Activated T-helper 2 cell treated with anti-CD3 and anti-CD28 coated beads, Interferon-gamma antibody, Interleukin-2, Interleukin-4, amounts not matched to agents 10 μg/mL and 5 μg/mL and 100 μg/mL, durations not matched to agents 14 hours and 24 hours and 36 hours (primary cell): Measurements from ENCODE around the gene CPA5. TPM values are rescaled to one million over a fixed set of nuclear protein-coding genes. Genes with fewer than 3 reads are reported as not detected.

ENCODE experiments used
- DNase-seq: peaks from one replicate; pipeline ENCODE4 v3.0.0; 2021; ENCODE audit warnings: low spot score
- H3K27ac Mint-ChIP-seq: one replicate; pipeline ENCODE4 v1.8.0; 2021; ENCODE audit warnings: mixed read lengths
- H3K27me3 Mint-ChIP-seq: one replicate; pipeline ENCODE4 v1.8.0; 2021; ENCODE audit warnings: low read depth, mixed read lengths
- H3K36me3 Mint-ChIP-seq: one replicate; pipeline ENCODE4 v1.8.0; 2021; ENCODE audit warnings: low read depth, mixed read lengths
- H3K4me1 Mint-ChIP-seq: one replicate; pipeline ENCODE4 v1.8.0; 2021; ENCODE audit warnings: low read depth, mixed read lengths
- H3K4me3 Mint-ChIP-seq: one replicate; pipeline ENCODE4 v1.8.0; 2021; ENCODE audit warnings: low read depth, mild to moderate bottlenecking, moderate library complexity, mixed read lengths
- H3K9me3 Mint-ChIP-seq: one replicate; pipeline ENCODE4 v1.8.0; 2021; ENCODE audit warnings: mixed read lengths
- intact Hi-C: fragments of 100-400 bp; cut with micrococcal nuclease; formaldehyde crosslinking; loops from one replicate; pipeline ENCODE4 v1.15.1; 2023
- total RNA-seq: library from RNA; stranded (reverse); gene quantifications from 2 replicates; pipeline ENCODE4 v1.2.3, GENCODE V29; 2022

CPA5 gene
- total RNA-seq, 1 donor from 2014 or later = 0.66 TPM

DNA sequence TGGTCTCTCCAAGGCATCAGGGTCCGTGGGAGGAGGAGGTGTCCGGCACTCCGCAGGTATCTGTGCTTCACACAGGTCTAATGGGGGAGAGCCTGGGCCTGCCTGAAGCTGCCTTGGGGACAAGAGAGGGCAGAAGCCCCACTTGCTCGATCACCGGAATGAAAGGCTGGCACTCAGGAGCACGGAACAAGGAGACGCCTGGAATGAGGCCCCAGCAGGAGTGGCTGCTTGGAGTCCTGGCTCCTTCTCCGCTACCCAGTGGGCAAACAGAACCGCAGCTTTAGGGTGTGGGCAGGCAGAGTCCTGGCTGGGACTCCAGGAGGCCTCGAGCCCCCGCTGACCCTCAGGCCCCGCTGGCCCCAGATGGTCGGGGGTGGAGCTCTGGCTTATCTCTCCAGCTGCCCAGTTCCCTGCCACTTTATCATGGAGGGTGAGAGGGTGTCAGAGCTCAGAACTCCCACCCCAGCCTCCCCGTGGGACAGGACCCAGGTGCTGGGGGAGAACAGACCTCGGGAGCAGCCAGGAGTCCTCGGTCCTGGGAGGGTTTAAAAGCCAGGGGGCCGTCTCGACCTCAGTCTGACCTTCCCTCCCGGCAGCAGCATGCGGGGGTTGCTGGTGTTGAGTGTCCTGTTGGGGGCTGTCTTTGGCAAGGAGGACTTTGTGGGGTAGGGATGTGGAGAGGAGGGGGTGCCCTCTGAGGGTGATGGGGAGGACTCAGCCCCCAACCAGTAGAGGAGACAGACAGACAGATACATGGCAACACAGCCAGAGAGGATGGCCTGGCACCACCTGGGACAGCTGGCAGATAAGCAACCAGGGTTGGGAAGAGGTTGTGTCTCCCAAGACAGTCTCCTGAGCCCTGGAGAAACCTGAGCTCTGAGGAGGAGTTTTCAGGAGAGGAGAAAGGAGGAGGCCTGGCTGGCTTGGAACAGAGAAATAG, 35.6 kb downstream of the CPA5 start, which contains the start of gene CPA1:
CPA1 (plus strand) TSS at position 574 of the 940 bp plus-strand sequence; CDS start at position 601, 27 bp downstream.
- Mint-ChIP-seq H3K36me3 (no peaks in the 10 kb centered on the region), H3K9me3 (peaks cover 8% of the 10 kb centered on the region), H3K4me1 (no peaks in the 10 kb centered on the region)

DNA sequence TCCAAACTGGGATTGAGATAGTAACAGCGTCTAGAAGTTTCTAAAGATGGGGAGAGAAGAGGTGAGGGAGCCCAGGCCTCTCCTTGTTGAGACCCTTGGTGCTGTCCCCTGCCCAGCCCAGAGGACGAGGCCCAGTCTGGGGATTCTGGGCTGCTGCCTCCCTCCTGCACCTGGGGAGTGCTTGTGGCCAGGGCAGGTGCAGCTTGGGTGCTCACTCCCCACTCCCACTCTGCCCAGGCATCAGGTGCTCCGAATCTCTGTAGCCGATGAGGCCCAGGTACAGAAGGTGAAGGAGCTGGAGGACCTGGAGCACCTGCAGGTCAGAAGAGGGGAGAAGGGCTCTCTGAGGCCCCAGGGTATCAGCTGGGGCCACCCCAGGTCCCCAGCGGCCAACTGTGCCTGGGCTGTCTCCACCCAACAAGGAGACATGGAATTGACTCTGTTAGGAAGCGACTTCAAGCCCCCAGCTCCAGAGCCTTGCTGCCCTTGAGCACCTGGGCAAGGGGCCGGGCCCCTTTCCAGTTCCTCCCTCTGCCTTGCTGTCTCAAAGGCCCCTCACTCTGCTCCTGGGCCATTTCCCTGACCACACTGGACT, 36.3 kb downstream of the CPA5 start:
- no peaks in the 10 kb centered on the region for H3K4me1 Mint-ChIP-seq
- intact Hi-C loops = no loop called here
- no peak overlapping the region for H3K4me3 Mint-ChIP-seq
- no peaks in the 10 kb centered on the region for H3K36me3 Mint-ChIP-seq
- no peaks in the 10 kb centered on the region for H3K27me3 Mint-ChIP-seq
- no peak for DNase-seq
- peaks cover 8% of the 10 kb centered on the region for H3K9me3 Mint-ChIP-seq
- no peak overlapping the region for H3K27ac Mint-ChIP-seq

More for the DNA sequence above, 35.6 kb downstream of the CPA5 start, which contains the start of gene CPA1:
- no peak for DNase-seq
- intact Hi-C loops = no loop called here
- Mint-ChIP-seq H3K4me3 (no peak within 1 kb of the TSS), H3K27ac (no peak within 1 kb of the TSS), H3K27me3 (no peaks in the 10 kb centered on the region)

- Mint-ChIP-seq H3K9me3 (peaks cover under 1% of the 10 kb centered on the region), H3K4me3 (no peak overlapping the region), H3K4me1 (no peaks in the 10 kb centered on the region), H3K27ac (no peak overlapping the region), H3K27me3 (no peaks in the 10 kb centered on the region), H3K36me3 (no peaks in the 10 kb centered on the region)
- DNase-seq = no peak
- intact Hi-C loops = no loop called here
These were observed 37.1 kb downstream of the CPA5 start for GRCh38 chr7:130381468-130382312.

DNA sequence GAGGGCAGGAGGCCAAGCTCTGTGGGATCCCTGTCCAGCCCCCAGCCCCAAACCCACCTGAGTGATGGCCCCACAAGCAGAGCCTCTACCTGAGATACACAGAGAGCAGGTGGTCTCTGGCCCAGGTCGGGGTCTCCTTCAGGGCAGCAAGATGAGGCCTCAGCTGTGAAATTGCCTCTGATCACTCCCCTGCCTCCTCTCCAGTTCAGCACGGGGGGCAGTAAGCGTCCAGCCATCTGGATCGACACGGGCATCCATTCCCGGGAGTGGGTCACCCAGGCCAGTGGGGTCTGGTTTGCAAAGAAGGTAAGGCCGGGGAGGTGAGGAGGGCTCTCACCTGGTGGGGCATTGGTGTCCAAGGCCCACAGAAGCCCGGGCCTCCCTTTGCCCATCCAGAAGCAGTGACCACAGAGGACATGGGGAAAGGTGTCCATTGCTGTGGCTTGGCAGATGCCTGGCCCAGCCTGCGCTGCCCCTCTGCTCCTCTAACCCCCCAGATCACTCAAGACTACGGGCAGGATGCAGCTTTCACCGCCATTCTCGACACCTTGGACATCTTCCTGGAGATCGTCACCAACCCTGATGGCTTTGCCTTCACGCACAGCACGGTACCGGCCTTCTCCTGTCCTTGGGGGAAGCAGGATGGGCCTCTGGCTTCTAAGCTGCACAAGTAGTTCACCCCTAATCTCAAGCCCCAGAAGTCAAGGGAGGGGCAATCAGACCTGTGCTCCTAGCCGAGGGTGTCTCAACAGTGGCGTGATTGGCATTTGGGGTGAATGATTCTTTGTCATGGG, 38.8 kb downstream of the CPA5 start:
- DNase-seq = no peak
- no peaks in the 10 kb centered on the region for H3K27me3 Mint-ChIP-seq
- H3K4me1 Mint-ChIP-seq = no peaks in the 10 kb centered on the region
- H3K27ac Mint-ChIP-seq = no peak overlapping the region
- no peaks in the 10 kb centered on the region for H3K9me3 Mint-ChIP-seq
- intact Hi-C loops = no loop called here
- no peaks in the 10 kb centered on the region for H3K36me3 Mint-ChIP-seq
- H3K4me3 Mint-ChIP-seq = no peak overlapping the region

DNA sequence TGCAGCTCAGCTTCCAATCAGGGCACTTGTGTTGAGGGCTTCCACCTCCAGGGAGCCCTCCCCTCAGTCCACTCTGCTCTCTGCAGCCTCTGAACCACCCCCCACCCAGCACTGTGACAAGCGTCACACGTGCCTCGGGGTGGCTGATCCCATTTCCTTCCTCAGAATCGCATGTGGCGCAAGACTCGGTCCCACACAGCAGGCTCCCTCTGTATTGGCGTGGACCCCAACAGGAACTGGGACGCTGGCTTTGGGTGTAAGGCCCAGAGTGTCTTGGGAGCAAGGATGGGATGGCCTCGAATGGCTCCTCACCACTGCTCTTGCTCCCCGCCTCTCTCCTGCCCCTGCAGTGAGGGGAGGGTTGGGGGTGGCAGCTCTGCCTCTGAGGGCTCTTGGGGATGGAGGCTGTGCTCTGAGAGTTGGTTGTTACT, 39.8 kb downstream of the CPA5 start:
- intact Hi-C loops = no loop called here
- H3K36me3 Mint-ChIP-seq = no peaks in the 10 kb centered on the region
- no peaks in the 10 kb centered on the region for H3K27me3 Mint-ChIP-seq
- H3K27ac Mint-ChIP-seq = no peak overlapping the region
- no peak overlapping the region for H3K4me3 Mint-ChIP-seq
- no peak for DNase-seq
- H3K4me1 Mint-ChIP-seq = no peaks in the 10 kb centered on the region
- H3K9me3 Mint-ChIP-seq = no peaks in the 10 kb centered on the region

- Mint-ChIP-seq H3K4me3 (no peak overlapping the region), H3K27ac (no peak overlapping the region), H3K36me3 (no peaks in the 10 kb centered on the region), H3K9me3 (no peaks in the 10 kb centered on the region), H3K27me3 (no peaks in the 10 kb centered on the region), H3K4me1 (no peaks in the 10 kb centered on the region)
- intact Hi-C loops = no loop called here
- no peak for DNase-seq
These were observed 40.4 kb downstream of the CPA5 start for GRCh38 chr7:130384841-130385599.

DNA sequence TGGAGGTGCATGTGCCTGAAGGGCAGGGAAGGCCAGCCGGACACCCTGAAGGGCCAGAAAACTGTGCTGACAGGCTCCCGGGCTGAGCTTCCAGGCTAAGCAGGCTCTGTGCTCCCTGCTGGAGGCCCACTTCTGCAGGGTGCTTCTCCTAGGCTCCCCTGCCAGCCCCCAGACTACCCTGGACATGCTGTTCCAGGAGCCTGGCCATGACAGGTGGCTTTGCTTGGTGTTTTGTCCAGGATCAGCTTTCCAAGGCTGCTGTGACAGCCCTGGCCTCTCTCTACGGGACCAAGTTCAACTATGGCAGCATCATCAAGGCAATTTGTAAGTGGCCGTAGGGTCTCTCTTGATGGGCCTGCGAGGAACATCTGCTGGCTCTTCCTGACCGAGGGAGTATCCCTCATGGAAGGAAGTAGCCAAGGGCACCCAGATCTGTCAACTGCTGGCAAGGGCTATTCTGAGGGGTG, 41.0 kb downstream of the CPA5 start:
- Mint-ChIP-seq H3K4me1 (no peaks in the 10 kb centered on the region), H3K27ac (no peak overlapping the region), H3K4me3 (no peak overlapping the region), H3K36me3 (no peaks in the 10 kb centered on the region), H3K27me3 (no peaks in the 10 kb centered on the region), H3K9me3 (no peaks in the 10 kb centered on the region)
- no peak for DNase-seq
- intact Hi-C loops = no loop called here

GRCh38 chr7:130386876-130387275, 42.3 kb downstream of the CPA5 start:
- intact Hi-C loops = no loop called here
- Mint-ChIP-seq H3K27ac (no peak overlapping the region), H3K36me3 (no peaks in the 10 kb centered on the region), H3K27me3 (no peaks in the 10 kb centered on the region), H3K9me3 (no peaks in the 10 kb centered on the region), H3K4me1 (no peaks in the 10 kb centered on the region), H3K4me3 (no peak overlapping the region)
- no peak for DNase-seq

DNA sequence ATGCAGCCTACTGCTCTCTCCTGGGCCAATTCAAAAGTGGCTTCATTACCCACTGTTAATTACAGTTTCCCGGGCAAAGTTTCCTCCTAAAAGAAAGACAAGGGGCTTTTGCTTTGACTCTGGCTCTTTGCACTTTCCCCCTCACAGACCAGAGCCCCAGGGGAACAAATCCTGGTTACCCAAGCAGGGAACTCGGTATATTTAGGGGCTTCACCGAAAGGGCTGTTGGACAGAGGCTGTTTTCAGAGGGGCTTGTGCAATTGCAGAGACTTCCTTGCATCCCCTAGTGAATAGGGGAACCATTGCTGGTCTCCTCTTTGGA, 42.7 kb downstream of the CPA5 start:
- Mint-ChIP-seq H3K27ac (no peak overlapping the region), H3K36me3 (no peaks in the 10 kb centered on the region), H3K4me3 (no peak overlapping the region), H3K9me3 (no peaks in the 10 kb centered on the region), H3K4me1 (no peaks in the 10 kb centered on the region), H3K27me3 (no peaks in the 10 kb centered on the region)
- no peak for DNase-seq
- intact Hi-C loops = no loop called here

GRCh38 chr7:130387628-130388403, 43.2 kb downstream of the CPA5 start:
- Mint-ChIP-seq H3K9me3 (no peaks in the 10 kb centered on the region), H3K4me3 (no peak overlapping the region), H3K36me3 (no peaks in the 10 kb centered on the region), H3K27me3 (no peaks in the 10 kb centered on the region), H3K27ac (no peak overlapping the region), H3K4me1 (no peaks in the 10 kb centered on the region)
- no peak for DNase-seq
- intact Hi-C loops = no loop called here

GRCh38 chr7:130388671-130389070, 44.1 kb downstream of the CPA5 start:
- peaks cover 8% of the 10 kb centered on the region for H3K4me1 Mint-ChIP-seq
- no peaks in the 10 kb centered on the region for H3K27me3 Mint-ChIP-seq
- DNase-seq = no peak
- no peak overlapping the region for H3K4me3 Mint-ChIP-seq
- no peaks in the 10 kb centered on the region for H3K9me3 Mint-ChIP-seq
- no peak overlapping the region for H3K27ac Mint-ChIP-seq
- no peaks in the 10 kb centered on the region for H3K36me3 Mint-ChIP-seq
- intact Hi-C loops = no loop called here
